Fibroblast of mammary gland (primary cell): ENCODE results near the gene NRN1L.
A peak's percentile ranks its signal among the peaks of the same experiment; 100 is the strongest.

Experiments used
- DNase-seq: peaks from one replicate; pipeline ENCODE4 v3.0.0-alpha.2; 2010; ENCODE audit warnings: low read depth
- H3K4me3 ChIP-seq: 2 replicates; pipeline ENCODE4 v1.5.1; 2011; ENCODE audit warnings: low read depth, mild to moderate bottlenecking, low read length, moderate library complexity; ENCODE audit not compliant: control insufficient read depth
- CTCF ChIP-seq: conservative IDR thresholded peaks from 2 replicates; pipeline ENCODE4 v1.5.1; 2011; ENCODE audit warnings: low read depth, low read length, inconsistent platforms; ENCODE audit not compliant: control insufficient read depth, insufficient read depth

NRN1L gene

GRCh38 chr16:67843343-67843765, 41.3 kb upstream of the NRN1L start:
- TF ChIP-seq CTCF = no peak
- DNase-seq = no peak
- peak overlapping the region; percentile 60 for H3K4me3 ChIP-seq

DNA sequence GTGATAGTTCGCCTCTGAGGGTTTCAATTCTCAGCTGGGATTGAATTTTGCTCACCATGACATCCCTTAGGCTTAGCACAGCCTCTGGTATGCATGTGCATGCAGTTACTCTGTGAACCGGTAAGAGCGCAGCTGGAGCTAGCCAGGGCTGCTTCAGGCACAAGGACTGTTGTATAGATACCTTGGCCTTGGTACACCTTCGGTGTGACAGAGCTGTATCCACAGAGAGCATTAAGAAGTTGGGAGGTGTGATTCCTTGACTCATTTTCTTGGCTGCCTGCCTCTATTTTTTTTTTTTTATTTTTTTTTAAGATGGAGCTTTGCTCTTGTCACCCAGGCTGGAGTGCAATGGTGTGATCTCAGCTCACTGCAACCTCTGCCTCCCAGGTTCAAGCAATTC, 40.2 kb upstream of the NRN1L start:
- peak overlapping the region; percentile 2 for H3K4me3 ChIP-seq
- TF ChIP-seq CTCF = peak; percentile 18
- peak; percentile 39 for DNase-seq

GRCh38 chr16:67845291-67846062, 39.2 kb upstream of the NRN1L start:
- no peak for DNase-seq
- no peak for TF ChIP-seq CTCF
- no peak overlapping the region for H3K4me3 ChIP-seq

DNA sequence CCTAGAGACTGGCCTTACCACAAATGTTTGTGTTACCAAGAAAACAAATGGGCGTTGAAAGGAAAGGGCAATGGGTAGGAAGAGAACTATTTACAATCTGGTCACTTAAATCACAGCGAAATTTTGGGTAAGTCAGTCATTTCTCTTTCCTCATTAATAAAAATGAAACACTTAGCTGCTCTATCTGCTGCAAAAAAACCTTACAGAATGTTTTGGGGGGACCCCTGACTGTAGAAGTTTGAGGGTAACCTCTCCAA, 38.7 kb upstream of the NRN1L start:
- DNase-seq = no peak
- TF ChIP-seq CTCF = no peak
- peak overlapping the region; percentile 88 for H3K4me3 ChIP-seq

DNA sequence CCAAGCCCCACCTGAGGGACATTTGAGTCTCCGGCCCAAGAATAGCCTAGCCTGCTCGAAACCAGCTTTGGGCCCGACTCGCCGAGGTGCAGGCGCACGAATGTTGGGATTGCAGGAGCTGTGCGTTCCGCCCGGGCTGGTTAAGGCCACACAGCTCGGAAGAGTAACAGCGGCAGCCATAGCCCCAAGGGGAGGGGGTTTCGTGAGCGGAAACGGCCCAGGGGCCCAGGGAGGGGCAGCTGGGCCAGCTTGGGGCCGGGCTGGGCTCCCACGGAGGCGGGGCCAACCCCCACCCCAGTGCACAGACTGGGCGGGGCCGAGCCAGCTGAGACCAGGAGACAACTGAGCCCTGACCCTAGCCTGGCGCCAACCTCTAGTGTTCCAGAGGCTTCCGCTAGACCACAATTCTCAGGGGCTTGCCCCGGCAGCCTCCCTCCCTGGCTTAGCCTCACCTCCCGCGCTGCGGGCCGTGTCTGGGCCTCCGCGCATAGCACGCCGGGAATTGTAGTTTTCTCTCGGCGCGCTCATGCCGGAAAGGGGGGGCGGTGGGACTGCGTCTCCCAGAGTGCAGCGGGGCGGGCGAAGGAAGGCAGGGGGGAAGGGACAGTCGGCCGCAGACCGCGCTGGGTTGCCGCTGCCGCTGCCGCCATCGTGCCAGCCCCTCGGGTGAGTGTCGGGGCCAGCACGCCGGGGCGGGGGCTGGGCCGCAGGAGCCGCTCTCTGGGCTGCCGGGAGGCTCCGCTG, 38.2 kb upstream of the NRN1L start, which contains the start of gene NUTF2:
NUTF2 (plus strand) TSS at position 614 of the 744 bp plus-strand sequence. CDS start 18,198 bp downstream, outside the sequence.
- peak; percentile 88 for DNase-seq
- no peak for TF ChIP-seq CTCF
- H3K4me3 ChIP-seq = peak within 1 kb of the TSS; percentile 88

DNA sequence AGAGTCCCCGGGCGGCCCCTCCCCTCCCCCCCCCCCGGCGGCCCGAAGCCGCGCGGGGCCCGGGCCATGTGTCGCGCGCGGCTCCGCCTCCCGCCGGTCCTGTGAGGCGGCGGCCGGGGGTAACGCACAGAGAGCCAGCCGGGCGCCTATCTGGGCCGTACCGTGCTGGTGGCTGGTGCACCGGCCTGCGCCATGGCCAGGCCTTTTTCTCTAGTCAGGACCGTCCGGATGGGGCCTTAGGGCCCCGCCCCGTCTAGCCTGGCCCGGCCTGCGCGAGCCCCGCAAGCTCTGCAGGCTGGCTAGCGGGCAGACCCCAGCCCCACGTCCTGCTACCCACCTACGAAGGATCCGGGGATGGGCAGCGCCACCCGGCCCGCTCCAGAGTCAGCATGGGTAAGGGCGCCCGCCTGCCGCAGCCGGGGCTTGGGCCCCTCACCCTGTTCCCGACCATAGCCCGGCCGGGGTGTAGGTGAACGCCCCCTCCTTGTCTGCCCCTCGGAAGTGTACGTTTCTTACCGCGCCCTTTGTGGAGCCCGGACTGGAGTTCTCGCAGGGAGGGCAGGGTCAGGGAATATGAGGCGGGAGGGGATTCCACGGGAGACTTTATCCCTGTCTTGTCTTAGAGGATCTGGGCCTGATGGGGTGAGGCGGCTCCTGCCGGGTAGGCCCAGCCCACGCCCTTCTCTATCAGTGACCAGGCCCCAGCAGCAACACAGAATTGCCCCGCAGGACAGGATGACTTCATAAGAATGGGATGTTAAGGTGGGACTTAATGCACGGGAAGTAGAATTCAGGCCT, 37.4 kb upstream of the NRN1L start, which contains the start of gene CENPT:
CENPT (minus strand) TSS at position 630 of the 798 bp plus-strand sequence. CDS start 13,834 bp downstream, outside the sequence.
- TF ChIP-seq CTCF = no peak
- peak; percentile 36 for DNase-seq
- H3K4me3 ChIP-seq = peak within 1 kb of the TSS; percentile 88
